ENCODE results near the gene STUB1.
A peak's percentile ranks its signal among the peaks of the same experiment; 100 is the strongest.

STUB1 gene

DNA sequence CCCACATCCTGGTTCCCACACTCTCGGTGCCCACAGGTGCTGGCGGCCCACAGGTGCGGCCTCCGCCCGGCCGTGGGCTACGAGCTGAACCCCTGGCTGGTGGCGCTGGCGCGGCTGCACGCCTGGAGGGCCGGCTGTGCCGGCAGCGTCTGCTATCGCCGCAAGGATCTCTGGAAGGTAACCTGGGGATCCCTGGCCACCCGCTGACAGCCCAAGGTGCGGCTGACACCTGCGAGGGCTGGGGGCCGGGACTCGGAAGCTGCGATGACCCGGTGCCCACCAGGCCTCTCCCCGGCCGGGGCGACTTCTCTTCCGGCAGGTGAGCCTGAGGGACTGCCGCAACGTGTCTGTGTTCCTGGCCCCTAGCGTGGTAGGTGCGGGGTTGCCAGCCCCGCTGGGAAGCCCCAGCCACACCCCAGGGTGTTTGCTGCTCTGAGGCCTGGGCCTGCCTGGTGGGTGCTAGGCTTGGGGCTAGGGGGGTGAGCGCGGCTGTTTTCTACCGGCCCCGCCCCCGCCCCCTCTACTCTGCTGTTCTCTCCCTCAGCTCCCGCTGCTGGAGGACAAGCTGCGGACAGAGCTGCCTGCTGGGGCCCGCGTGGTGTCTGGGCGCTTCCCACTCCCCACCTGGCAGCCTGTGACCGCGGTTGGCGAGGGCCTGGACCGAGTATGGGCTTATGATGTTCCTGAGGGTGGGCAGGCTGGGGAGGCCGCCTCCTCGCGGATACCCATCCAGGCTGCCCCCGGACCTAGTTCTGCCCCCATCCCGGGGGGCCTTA lies 41.7 kb downstream of the STUB1 start:
- DNase-seq = peak; percentile 30
- Histone ChIP-seq H3K27ac (ENCODE audit: low read length) (peak overlapping the region; percentile 79), H3K4me2 (ENCODE audit: insufficient read depth, low read length) (peak overlapping the region; percentile 86), H3K9ac (ENCODE audit: low read depth, low read length) (peak overlapping the region; percentile 79), H3K4me1 (ENCODE audit: insufficient read depth, low read length) (peaks cover 56% of the 10 kb centered on the region), H3K79me2 (ENCODE audit: insufficient read depth, low read length) (peaks cover under 1% of the 10 kb centered on the region), H3K4me3 (ENCODE audit: low read depth in 1 of 2, low read length in 2 of 2) (peak overlapping the region in 1 of 2 experiments; percentile 67; a peak in 2 of 4 replicates), H3K36me3 (ENCODE audit: insufficient read depth, low read length) (peaks cover 5% of the 10 kb centered on the region; the same call in 1 of the 2 replicates), H3K9me3 (ENCODE audit: insufficient read depth, low read length, severe bottlenecking) (no peaks in the 10 kb centered on the region), H3K27me3 (ENCODE audit: insufficient read depth, low read length, poor library complexity) (peaks cover 6% of the 10 kb centered on the region), H2AFZ (ENCODE audit: low read depth, low read length) (no peak overlapping the region), H4K20me1 (ENCODE audit: insufficient read depth, low read length) (peaks cover 57% of the 10 kb centered on the region)
- TF ChIP-seq CTCF (IDR thresholded peaks at IDR 0.05; ENCODE audit: borderline replicate concordance, extremely low read depth, low read length, poor library complexity, severe bottlenecking) = no peak
- ATAC-seq (ENCODE audit: insufficient read depth, low read depth) = no peak; the same call in 1 of the 3 replicates

GRCh38 chr16:722835-723633 lies 42.8 kb downstream of the STUB1 start:
- Histone ChIP-seq H3K9me3 (ENCODE audit: insufficient read depth, low read length, severe bottlenecking) (no peaks in the 10 kb centered on the region), H3K27me3 (ENCODE audit: insufficient read depth, low read length, poor library complexity) (peaks cover 6% of the 10 kb centered on the region), H3K4me2 (ENCODE audit: insufficient read depth, low read length) (no peak overlapping the region), H3K27ac (ENCODE audit: low read length) (no peak overlapping the region), H3K4me1 (ENCODE audit: insufficient read depth, low read length) (peaks cover 56% of the 10 kb centered on the region), H4K20me1 (ENCODE audit: insufficient read depth, low read length) (peaks cover 49% of the 10 kb centered on the region), H3K36me3 (ENCODE audit: insufficient read depth, low read length) (peaks cover 3% of the 10 kb centered on the region; the same call in 1 of the 2 replicates), H3K79me2 (ENCODE audit: insufficient read depth, low read length) (no peaks in the 10 kb centered on the region), H2AFZ (ENCODE audit: low read depth, low read length) (no peak overlapping the region), H3K4me3 (ENCODE audit: low read depth in 1 of 2, low read length in 2 of 2) (no peak overlapping the region), H3K9ac (ENCODE audit: low read depth, low read length) (no peak overlapping the region)
- DNase-seq (no peak), ATAC-seq (ENCODE audit: insufficient read depth, low read depth) (no peak)
- no peak for TF ChIP-seq EZH2 (IDR thresholded peaks at IDR 0.05; ENCODE audit: borderline replicate concordance, low read depth, low read length, severe bottlenecking)
- no peak for TF ChIP-seq CTCF (IDR thresholded peaks at IDR 0.05; ENCODE audit: borderline replicate concordance, extremely low read depth, low read length, poor library complexity, severe bottlenecking)

DNA sequence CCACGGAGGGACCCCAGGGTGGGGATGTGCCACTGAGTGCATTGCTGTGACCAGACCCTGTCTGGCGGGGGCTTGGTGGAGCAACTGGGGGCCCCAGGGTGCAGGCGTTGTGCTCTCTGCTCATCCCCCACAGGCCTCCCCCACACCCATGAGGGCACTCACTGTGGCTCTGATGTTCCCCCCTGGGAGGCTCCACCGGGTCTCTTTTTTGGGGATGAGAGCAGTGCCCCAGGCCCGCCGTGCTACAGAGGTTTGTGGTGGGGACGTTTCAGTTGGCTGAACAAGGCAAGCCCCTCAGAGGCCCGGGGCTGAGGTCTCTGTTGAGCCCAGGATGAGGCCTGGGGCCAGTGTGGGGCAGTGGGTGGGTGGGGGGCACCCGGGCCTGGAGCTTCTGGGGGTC lies 43.5 kb downstream of the STUB1 start:
- DNase-seq (no peak), ATAC-seq (ENCODE audit: insufficient read depth, low read depth) (no peak)
- Histone ChIP-seq H3K27me3 (ENCODE audit: insufficient read depth, low read length, poor library complexity) (peaks cover 6% of the 10 kb centered on the region), H3K4me1 (ENCODE audit: insufficient read depth, low read length) (peaks cover 50% of the 10 kb centered on the region), H3K27ac (ENCODE audit: low read length) (no peak overlapping the region), H2AFZ (ENCODE audit: low read depth, low read length) (no peak overlapping the region), H4K20me1 (ENCODE audit: insufficient read depth, low read length) (peaks cover 43% of the 10 kb centered on the region), H3K36me3 (ENCODE audit: insufficient read depth, low read length) (no peaks in the 10 kb centered on the region), H3K79me2 (ENCODE audit: insufficient read depth, low read length) (no peaks in the 10 kb centered on the region), H3K9me3 (ENCODE audit: insufficient read depth, low read length, severe bottlenecking) (no peaks in the 10 kb centered on the region), H3K4me3 (ENCODE audit: low read depth in 1 of 2, low read length in 2 of 2) (no peak overlapping the region), H3K4me2 (ENCODE audit: insufficient read depth, low read length) (no peak overlapping the region), H3K9ac (ENCODE audit: low read depth, low read length) (no peak overlapping the region)
- no peak for TF ChIP-seq EZH2 (IDR thresholded peaks at IDR 0.05; ENCODE audit: borderline replicate concordance, low read depth, low read length, severe bottlenecking)
- TF ChIP-seq CTCF (IDR thresholded peaks at IDR 0.05; ENCODE audit: borderline replicate concordance, extremely low read depth, low read length, poor library complexity, severe bottlenecking) = no peak

All from DND-41 (cell line).